ENCODE data around the gene ACR.

GRCh38 chr22:50696799-50697561 is 41.0 kb upstream of the ACR start:
- TF ChIP-seq SIN3A (IDR thresholded peaks at IDR 0.05; ENCODE audit: borderline replicate concordance, insufficient read depth, low read depth, low read length), result no peak
- TF ChIP-seq CTCF (IDR thresholded peaks at IDR 0.05), result peak; percentile 85
- TF ChIP-seq TCF7L2 (IDR thresholded peaks at IDR 0.05; ENCODE audit: low read depth, low read length), result no peak
- no peak for TF ChIP-seq POLR2AphosphoS5 (IDR thresholded peaks at IDR 0.05; ENCODE audit: low read depth, low read length)
- no peak for TF ChIP-seq REST (IDR thresholded peaks at IDR 0.05; ENCODE audit: insufficient read depth in 1 of 2, low read depth in 2 of 2, low read length in 1 of 2)

All from Panc1 (cell line).